WTC11 (cell line): ENCODE measurements around the gene HP1BP3. TPM values are rescaled to one million over a fixed set of nuclear protein-coding genes. Genes with fewer than 3 reads are reported as not detected.

Experiments
- ATAC-seq: fragments of 200-7000 bp; cut with Tn5 transposase; 2 replicates; pipeline ENCODE4 v1.10.0; 2021; ENCODE audit warnings: mild to moderate bottlenecking, moderate library complexity
- CTCF ChIA-PET: fragments of 300-600 bp; sonication (Branson Sonifier 250); formaldehyde crosslinking; loops from one replicate; lab custom pipeline; 2021; ENCODE audit warnings: antibody characterized with exemption; lab: Charles Lee
- POLR2A ChIA-PET: fragments of 350-600 bp; sonication (Branson Sonifier 250); formaldehyde crosslinking; loops from one replicate; lab custom pipeline; 2021; ENCODE audit warnings: antibody characterized with exemption; lab: Charles Lee
- DNase-seq: peaks from one replicate; pipeline ENCODE4 v3.0.0; 2021; ENCODE audit warnings: low spot score
- H3K27ac Mint-ChIP-seq: 2 replicates; pipeline ENCODE4 v1.8.0; 2021; ENCODE audit warnings: mixed read lengths
- H3K27me3 Mint-ChIP-seq: 2 replicates; pipeline ENCODE4 v1.8.0; 2021; ENCODE audit warnings: low read depth, mild to moderate bottlenecking, moderate library complexity, mixed read lengths
- H3K36me3 Mint-ChIP-seq: 2 replicates; pipeline ENCODE4 v1.8.0; 2021; ENCODE audit warnings: mixed read lengths
- H3K4me1 Mint-ChIP-seq: 2 replicates; pipeline ENCODE4 v1.8.0; 2022; ENCODE audit warnings: mixed read lengths
- H3K4me3 Mint-ChIP-seq: 2 replicates; pipeline ENCODE4 v1.8.0; 2021; ENCODE audit warnings: mild to moderate bottlenecking, moderate library complexity, mixed read lengths
- H3K9me3 Mint-ChIP-seq: 2 replicates; pipeline ENCODE4 v1.8.0; 2021; ENCODE audit warnings: mixed read lengths
- CBFB ChIP-seq: sonication (generic); formaldehyde crosslinking; IDR thresholded peaks from 2 replicates; pipeline ENCODE4 v1.8.1; 2022; ENCODE audit warnings: mild to moderate bottlenecking, low read depth, missing genetic modification reagents
- FOXK1 ChIP-seq: sonication (generic); formaldehyde crosslinking; IDR thresholded peaks from 2 replicates; pipeline ENCODE4 v1.8.0; 2022; ENCODE audit warnings: mild to moderate bottlenecking, moderate library complexity, missing genetic modification reagents
- OVOL2 ChIP-seq: fragments of 250-450 bp; sonication (Bioruptor Pico); IDR thresholded peaks from 2 replicates; pipeline ENCODE4 v1.9.0; 2021; ENCODE audit warnings: mild to moderate bottlenecking, borderline replicate concordance
- TP53 ChIP-seq: sonication (generic); formaldehyde crosslinking; IDR thresholded peaks from 2 replicates; pipeline ENCODE4 v1.8.1; 2023; ENCODE audit warnings: mild to moderate bottlenecking, missing genetic modification reagents
- ZNF121 ChIP-seq: sonication (generic); formaldehyde crosslinking; IDR thresholded peaks from 2 replicates; pipeline ENCODE4 v1.8.0; 2023; ENCODE audit warnings: missing genetic modification reagents
- ZNF219 ChIP-seq: sonication (generic); formaldehyde crosslinking; IDR thresholded peaks from 2 replicates; pipeline ENCODE4 v1.8.0; 2023; ENCODE audit warnings: missing genetic modification reagents, mild to moderate bottlenecking, borderline replicate concordance
- total RNA-seq: library from RNA; stranded (reverse); gene quantifications from 3 replicates; pipeline ENCODE4 v1.2.3, GENCODE V29; 2021
- TF ChIP-seq, protein P1 (sequence below): sonication (generic); formaldehyde crosslinking; IDR thresholded peaks from 2 replicates; pipeline ENCODE4 v1.8.1; 2022; ENCODE audit warnings: low read depth, mild to moderate bottlenecking, moderate library complexity, missing genetic modification reagents, borderline replicate concordance
- TF ChIP-seq, protein P2 (sequence below): sonication (generic); formaldehyde crosslinking; IDR thresholded peaks from 2 replicates; pipeline ENCODE4 v1.8.1; 2022; ENCODE audit warnings: mild to moderate bottlenecking, moderate library complexity, missing genetic modification reagents
- TF ChIP-seq, protein P3 (sequence below): sonication (generic); formaldehyde crosslinking; conservative IDR thresholded peaks from 2 replicates; pipeline ENCODE4 v1.8.1; 2022; ENCODE audit warnings: mild to moderate bottlenecking, missing genetic modification reagents
- TF ChIP-seq, protein P4 (sequence below): sonication (generic); formaldehyde crosslinking; IDR thresholded peaks from 2 replicates; pipeline ENCODE4 v1.8.0; 2022; ENCODE audit warnings: mild to moderate bottlenecking, missing genetic modification reagents
- TF ChIP-seq, protein P5 (sequence below): sonication (generic); formaldehyde crosslinking; IDR thresholded peaks from 2 replicates; pipeline ENCODE4 v1.8.0; 2022; ENCODE audit warnings: mild to moderate bottlenecking, missing genetic modification reagents
- TF ChIP-seq, protein P6 (sequence below): fragments of 250-450 bp; sonication (Bioruptor Pico); IDR thresholded peaks from 2 replicates; pipeline ENCODE4 v2.1.2; 2022; ENCODE audit warnings: mild to moderate bottlenecking, moderate library complexity
- TF ChIP-seq, protein P7 (sequence below): fragments of 250-450 bp; sonication (Bioruptor Pico); IDR thresholded peaks from 2 replicates; pipeline ENCODE4 v1.9.0; 2021; ENCODE audit warnings: mild to moderate bottlenecking, borderline replicate concordance

The HP1BP3 gene
- total RNA-seq, 1 experiment from 2014 or later = 121 TPM

DNA sequence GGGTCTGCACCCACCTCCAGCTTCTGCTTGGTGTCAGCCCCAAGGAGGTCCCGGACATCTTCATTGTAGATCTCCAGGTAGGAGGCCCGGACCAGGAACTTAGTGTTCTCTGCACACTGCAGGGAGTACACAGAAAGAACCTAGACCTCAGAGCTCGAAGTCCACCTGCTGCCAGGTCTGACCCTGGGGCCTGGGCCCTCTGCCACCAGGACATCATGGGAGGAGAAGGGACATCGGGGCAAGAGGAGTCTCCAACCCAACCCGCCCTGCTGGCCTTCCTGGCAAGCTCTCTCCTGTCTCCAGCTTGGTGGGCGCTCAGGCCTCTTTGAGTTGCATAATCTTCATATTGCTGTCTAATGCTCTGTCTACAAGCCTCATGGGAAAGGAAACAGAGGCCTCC lies 73.7 kb downstream of the HP1BP3 start (continued):
- TF ChIP-seq, protein P1, sequence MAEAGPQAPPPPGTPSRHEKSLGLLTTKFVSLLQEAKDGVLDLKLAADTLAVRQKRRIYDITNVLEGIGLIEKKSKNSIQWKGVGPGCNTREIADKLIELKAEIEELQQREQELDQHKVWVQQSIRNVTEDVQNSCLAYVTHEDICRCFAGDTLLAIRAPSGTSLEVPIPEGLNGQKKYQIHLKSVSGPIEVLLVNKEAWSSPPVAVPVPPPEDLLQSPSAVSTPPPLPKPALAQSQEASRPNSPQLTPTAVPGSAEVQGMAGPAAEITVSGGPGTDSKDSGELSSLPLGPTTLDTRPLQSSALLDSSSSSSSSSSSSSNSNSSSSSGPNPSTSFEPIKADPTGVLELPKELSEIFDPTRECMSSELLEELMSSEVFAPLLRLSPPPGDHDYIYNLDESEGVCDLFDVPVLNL (CRISPR knock-in tag) = no peak

DNA sequence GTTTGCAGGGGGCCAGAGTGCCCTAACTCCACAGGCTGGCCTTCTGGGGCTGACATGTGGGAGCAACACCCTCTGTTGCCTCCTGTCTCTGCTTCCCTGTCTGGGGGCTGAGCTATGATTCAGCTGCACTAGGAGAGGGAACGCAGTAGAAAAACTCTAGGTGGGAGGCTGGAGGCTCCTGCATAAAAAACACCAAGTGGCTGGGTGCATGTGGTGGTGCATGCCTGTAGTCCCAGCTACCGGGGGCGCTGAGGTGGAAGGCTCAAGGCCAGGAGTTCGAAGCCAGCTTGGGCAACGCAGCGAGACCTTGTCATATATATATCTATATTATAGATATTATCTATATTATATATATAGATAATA lies 74.9 kb downstream of the HP1BP3 start:
- no peaks in the 10 kb centered on the region for H3K9me3 Mint-ChIP-seq
- POLR2A ChIA-PET = interaction anchor here (0.6 to 1.0 kb wide), 3 partner anchors 15 to 386 kb away, joined by 3 to 5 read pairs (median 3); no protein-coding TSS in a partner anchor
- peaks cover 4% of the 10 kb centered on the region for H3K36me3 Mint-ChIP-seq
- no peak overlapping the region for H3K27ac Mint-ChIP-seq
- no peak for ATAC-seq
- H3K4me3 Mint-ChIP-seq = no peak overlapping the region
- H3K4me1 Mint-ChIP-seq = peaks cover 9% of the 10 kb centered on the region
- TF ChIP-seq, protein P2, sequence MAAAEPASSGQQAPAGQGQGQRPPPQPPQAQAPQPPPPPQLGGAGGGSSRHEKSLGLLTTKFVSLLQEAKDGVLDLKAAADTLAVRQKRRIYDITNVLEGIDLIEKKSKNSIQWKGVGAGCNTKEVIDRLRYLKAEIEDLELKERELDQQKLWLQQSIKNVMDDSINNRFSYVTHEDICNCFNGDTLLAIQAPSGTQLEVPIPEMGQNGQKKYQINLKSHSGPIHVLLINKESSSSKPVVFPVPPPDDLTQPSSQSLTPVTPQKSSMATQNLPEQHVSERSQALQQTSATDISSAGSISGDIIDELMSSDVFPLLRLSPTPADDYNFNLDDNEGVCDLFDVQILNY (CRISPR knock-in tag) = no peak
- TF ChIP-seq, protein P3, sequence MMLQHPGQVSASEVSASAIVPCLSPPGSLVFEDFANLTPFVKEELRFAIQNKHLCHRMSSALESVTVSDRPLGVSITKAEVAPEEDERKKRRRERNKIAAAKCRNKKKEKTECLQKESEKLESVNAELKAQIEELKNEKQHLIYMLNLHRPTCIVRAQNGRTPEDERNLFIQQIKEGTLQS (CRISPR knock-in tag) = no peak
- TF ChIP-seq OVOL2 (CRISPR knock-in tag) (no peak), ZNF121 (no peak), TP53 (no peak), ZNF219 (CRISPR knock-in tag) (no peak), FOXK1 (CRISPR knock-in tag) (no peak), CBFB (CRISPR knock-in tag) (no peak)
- TF ChIP-seq, protein P4, sequence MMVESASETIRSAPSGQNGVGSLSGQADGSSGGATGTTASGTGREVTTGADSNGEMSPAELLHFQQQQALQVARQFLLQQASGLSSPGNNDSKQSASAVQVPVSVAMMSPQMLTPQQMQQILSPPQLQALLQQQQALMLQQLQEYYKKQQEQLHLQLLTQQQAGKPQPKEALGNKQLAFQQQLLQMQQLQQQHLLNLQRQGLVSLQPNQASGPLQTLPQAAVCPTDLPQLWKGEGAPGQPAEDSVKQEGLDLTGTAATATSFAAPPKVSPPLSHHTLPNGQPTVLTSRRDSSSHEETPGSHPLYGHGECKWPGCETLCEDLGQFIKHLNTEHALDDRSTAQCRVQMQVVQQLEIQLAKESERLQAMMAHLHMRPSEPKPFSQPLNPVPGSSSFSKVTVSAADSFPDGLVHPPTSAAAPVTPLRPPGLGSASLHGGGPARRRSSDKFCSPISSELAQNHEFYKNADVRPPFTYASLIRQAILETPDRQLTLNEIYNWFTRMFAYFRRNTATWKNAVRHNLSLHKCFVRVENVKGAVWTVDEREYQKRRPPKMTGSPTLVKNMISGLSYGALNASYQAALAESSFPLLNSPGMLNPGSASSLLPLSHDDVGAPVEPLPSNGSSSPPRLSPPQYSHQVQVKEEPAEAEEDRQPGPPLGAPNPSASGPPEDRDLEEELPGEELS = no peak
- TF ChIP-seq, protein P5, sequence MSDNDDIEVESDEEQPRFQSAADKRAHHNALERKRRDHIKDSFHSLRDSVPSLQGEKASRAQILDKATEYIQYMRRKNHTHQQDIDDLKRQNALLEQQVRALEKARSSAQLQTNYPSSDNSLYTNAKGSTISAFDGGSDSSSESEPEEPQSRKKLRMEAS = no peak
- TF ChIP-seq, protein P6, sequence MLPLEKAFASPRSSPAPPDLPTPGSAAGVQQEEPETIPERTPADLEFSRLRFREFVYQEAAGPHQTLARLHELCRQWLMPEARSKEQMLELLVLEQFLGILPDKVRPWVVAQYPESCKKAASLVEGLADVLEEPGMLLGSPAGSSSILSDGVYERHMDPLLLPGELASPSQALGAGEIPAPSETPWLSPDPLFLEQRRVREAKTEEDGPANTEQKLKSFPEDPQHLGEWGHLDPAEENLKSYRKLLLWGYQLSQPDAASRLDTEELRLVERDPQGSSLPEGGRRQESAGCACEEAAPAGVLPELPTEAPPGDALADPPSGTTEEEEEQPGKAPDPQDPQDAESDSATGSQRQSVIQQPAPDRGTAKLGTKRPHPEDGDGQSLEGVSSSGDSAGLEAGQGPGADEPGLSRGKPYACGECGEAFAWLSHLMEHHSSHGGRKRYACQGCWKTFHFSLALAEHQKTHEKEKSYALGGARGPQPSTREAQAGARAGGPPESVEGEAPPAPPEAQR (CRISPR knock-in tag) = no peak
- TF ChIP-seq, protein P7, sequence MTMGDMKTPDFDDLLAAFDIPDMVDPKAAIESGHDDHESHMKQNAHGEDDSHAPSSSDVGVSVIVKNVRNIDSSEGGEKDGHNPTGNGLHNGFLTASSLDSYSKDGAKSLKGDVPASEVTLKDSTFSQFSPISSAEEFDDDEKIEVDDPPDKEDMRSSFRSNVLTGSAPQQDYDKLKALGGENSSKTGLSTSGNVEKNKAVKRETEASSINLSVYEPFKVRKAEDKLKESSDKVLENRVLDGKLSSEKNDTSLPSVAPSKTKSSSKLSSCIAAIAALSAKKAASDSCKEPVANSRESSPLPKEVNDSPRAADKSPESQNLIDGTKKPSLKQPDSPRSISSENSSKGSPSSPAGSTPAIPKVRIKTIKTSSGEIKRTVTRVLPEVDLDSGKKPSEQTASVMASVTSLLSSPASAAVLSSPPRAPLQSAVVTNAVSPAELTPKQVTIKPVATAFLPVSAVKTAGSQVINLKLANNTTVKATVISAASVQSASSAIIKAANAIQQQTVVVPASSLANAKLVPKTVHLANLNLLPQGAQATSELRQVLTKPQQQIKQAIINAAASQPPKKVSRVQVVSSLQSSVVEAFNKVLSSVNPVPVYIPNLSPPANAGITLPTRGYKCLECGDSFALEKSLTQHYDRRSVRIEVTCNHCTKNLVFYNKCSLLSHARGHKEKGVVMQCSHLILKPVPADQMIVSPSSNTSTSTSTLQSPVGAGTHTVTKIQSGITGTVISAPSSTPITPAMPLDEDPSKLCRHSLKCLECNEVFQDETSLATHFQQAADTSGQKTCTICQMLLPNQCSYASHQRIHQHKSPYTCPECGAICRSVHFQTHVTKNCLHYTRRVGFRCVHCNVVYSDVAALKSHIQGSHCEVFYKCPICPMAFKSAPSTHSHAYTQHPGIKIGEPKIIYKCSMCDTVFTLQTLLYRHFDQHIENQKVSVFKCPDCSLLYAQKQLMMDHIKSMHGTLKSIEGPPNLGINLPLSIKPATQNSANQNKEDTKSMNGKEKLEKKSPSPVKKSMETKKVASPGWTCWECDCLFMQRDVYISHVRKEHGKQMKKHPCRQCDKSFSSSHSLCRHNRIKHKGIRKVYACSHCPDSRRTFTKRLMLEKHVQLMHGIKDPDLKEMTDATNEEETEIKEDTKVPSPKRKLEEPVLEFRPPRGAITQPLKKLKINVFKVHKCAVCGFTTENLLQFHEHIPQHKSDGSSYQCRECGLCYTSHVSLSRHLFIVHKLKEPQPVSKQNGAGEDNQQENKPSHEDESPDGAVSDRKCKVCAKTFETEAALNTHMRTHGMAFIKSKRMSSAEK (CRISPR knock-in tag) = no peak
- TF ChIP-seq, all 79 proteins: peak for 0
- H3K27me3 Mint-ChIP-seq = peaks cover 17% of the 10 kb centered on the region
- no peak for DNase-seq
- CTCF ChIA-PET = interaction anchor here (0.6 to 2.1 kb wide), 3 partner anchors 15 to 483 kb away, joined by 3 to 8 read pairs (median 5); no protein-coding TSS in a partner anchor
